NCI-H1048 (cell line): ENCODE data around the gene BLOC1S4.
"Not testable (repeated sequence)": the region's sequence is repeated elsewhere in the genome, so short reads cannot be mapped to it uniquely, and the experiment has no call there.

Source experiments
- DNase-seq: peaks from one replicate; lab custom pipeline; 2025; lab: John Stamatoyannopoulos, UW

Gene BLOC1S4

GRCh38 chr4:6716018-6716911, at the start of gene BLOC1S4:
BLOC1S4 (plus strand) TSS chr4:6716174; CDS start chr4:6716210, 36 bp downstream.
- peak; percentile 78 for DNase-seq

GRCh38 chr4:6668391-6668790, 47.6 kb upstream of the BLOC1S4 start:
- DNase-seq = no peak

- DNase-seq = no peak
These were observed 44.3 kb upstream of the BLOC1S4 start for GRCh38 chr4:6671648-6672047.

- no peak for DNase-seq
These were observed 43.8 kb upstream of the BLOC1S4 start for GRCh38 chr4:6672131-6672530.

GRCh38 chr4:6672541-6673190, 43.3 kb upstream of the BLOC1S4 start:
- DNase-seq = not testable (repeated sequence)

GRCh38 chr4:6673191-6673659, 42.7 kb upstream of the BLOC1S4 start:
- DNase-seq = not testable (repeated sequence)

GRCh38 chr4:6673660-6674499, 42.1 kb upstream of the BLOC1S4 start:
- DNase-seq = peak; percentile 87

GRCh38 chr4:6674500-6675149, 41.3 kb upstream of the BLOC1S4 start:
- DNase-seq = no peak

- no peak for DNase-seq
These were observed 39.0 kb upstream of the BLOC1S4 start for GRCh38 chr4:6676722-6677558.

GRCh38 chr4:6680372-6681034, 35.5 kb upstream of the BLOC1S4 start:
- DNase-seq = no peak

- no peak for DNase-seq
These were observed 34.8 kb upstream of the BLOC1S4 start for GRCh38 chr4:6681191-6681590.

- DNase-seq = no peak
These were observed 32.9 kb upstream of the BLOC1S4 start for GRCh38 chr4:6682862-6683590.

- no peak for DNase-seq
These were observed 31.3 kb upstream of the BLOC1S4 start for GRCh38 chr4:6684656-6685055.

- DNase-seq = no peak
These were observed 29.7 kb upstream of the BLOC1S4 start for GRCh38 chr4:6686104-6686787.

GRCh38 chr4:6687947-6688878, 27.8 kb upstream of the BLOC1S4 start:
- DNase-seq = no peak

- no peak for DNase-seq
These were observed 27.0 kb upstream of the BLOC1S4 start for GRCh38 chr4:6688879-6689505.

- DNase-seq = no peak
These were observed 26.4 kb upstream of the BLOC1S4 start for GRCh38 chr4:6689506-6689960.
